Tibial nerve (tissue), 4 donors: Measurements from ENCODE around the gene MTHFR.

Experiments used
- CTCF ChIP-seq, 5 experiments: fragments of 200-600 bp in 3 of 5; fragments of 450-650 bp in 2 of 5; sonication (generic) in 3 of 5; IDR thresholded peaks; one replicate each; pipeline ENCODE4 v1.5.1; 2016 to 2019; ENCODE audit warnings: antibody characterized with exemption in 5 of 5, mild to moderate bottlenecking in 3 of 5, moderate library complexity in 2 of 5
- EP300 ChIP-seq, 2 donors: sonication (generic); formaldehyde crosslinking; IDR thresholded peaks; one replicate each; pipeline ENCODE4 v1.6.1; 2017; ENCODE audit warnings: antibody characterized with exemption in 2 of 2, mild to moderate bottlenecking in 1 of 2

GRCh38 chr1:11738096-11738495, 67.7 kb downstream of the MTHFR start:
- TF ChIP-seq CTCF (IDR thresholded peaks at IDR 0.05), result no peak
- no peak for TF ChIP-seq EP300 (IDR thresholded peaks at IDR 0.05)
